Adrenal gland (tissue), 12 donors: ENCODE data around the gene PSMD13. TPM values are rescaled to one million over a fixed set of nuclear protein-coding genes. Genes with fewer than 3 reads are reported as not detected.

Experiments used
- DNase-seq, 7 donors: peaks; one replicate each; pipeline ENCODE4 v3.0.0-alpha.2; 2019 to 2020
- H3K27ac ChIP-seq, 5 donors: fragments of 200-600 bp; sonication (generic) in 4 of 5; 1 replicate in 3 of 5; 2 replicates in 2 of 5; pipeline versions ENCODE4 v1.5.1 to v1.8.0; 2016 to 2020; ENCODE audit warnings: mild to moderate bottlenecking in 1 of 5
- H3K27me3 ChIP-seq: fragments of 200-600 bp; 2 replicates; pipeline ENCODE4 v1.8.0; 2021
- H3K36me3 ChIP-seq, 2 donors: fragments of 200-600 bp; replicated peaks in 1 of 2; 1 replicate in 1 of 2; 2 replicates in 1 of 2; pipeline versions ENCODE4 v1.5.1 to v1.8.0; 2018 to 2022
- H3K4me1 ChIP-seq, 2 donors: fragments of 200-600 bp; replicated peaks in 1 of 2; 1 replicate in 1 of 2; 2 replicates in 1 of 2; pipeline versions ENCODE4 v1.5.1 to v1.8.0; 2018 to 2021
- H3K4me3 ChIP-seq, 4 donors: fragments of 200-600 bp; sonication (generic) in 3 of 4; one replicate each; pipeline ENCODE4 v1.5.1; 2016 to 2018
- H3K9me3 ChIP-seq, 3 donors: fragments of 200-600 bp; sonication (generic) in 1 of 3; replicated peaks in 1 of 3; 1 replicate in 2 of 3; 2 replicates in 1 of 3; pipeline versions ENCODE4 v1.5.1 to v1.8.0; 2016 to 2021
- CTCF ChIP-seq, 6 experiments: fragments of 450-650 bp in 4 of 6; fragments of 200-600 bp in 2 of 6; sonication (generic) in 1 of 6; IDR thresholded peaks; 1 replicate in 5 of 6; 2 replicates in 1 of 6; pipeline versions ENCODE4 v1.5.1 to v1.8.0; 2016 to 2021; ENCODE audit warnings: antibody characterized with exemption in 6 of 6, mild to moderate bottlenecking in 2 of 6, moderate library complexity in 1 of 6
- POLR2A ChIP-seq, 2 donors: fragments of 450-650 bp; IDR thresholded peaks; one replicate each; pipeline ENCODE4 v1.6.1; 2017; ENCODE audit warnings: antibody characterized with exemption in 2 of 2, mild to moderate bottlenecking in 2 of 2, moderate library complexity in 1 of 2
- WGBS, 4 donors: extraction: QIAGEN DNeasy Blood & Tissue Kit in 2 of 4; methylation state at CpG; one replicate each; pipeline versions ENCODE4 v1.1.5 to v1.1.7; 2013 to 2017; 5-methylcytosine and 5-hydroxymethylcytosine counted together
- intact Hi-C, 2 donors: fragments of 100-400 bp; cut with DNase I; formaldehyde crosslinking; loops; one replicate each; pipeline versions ENCODE4 v1.14.1 to v1.15.0; 2022 to 2023
- polyA plus RNA-seq, 3 donors: library from polyadenylated mRNA; stranded (reverse); fragments of 200-250 nt in 2 of 3; fragments of 350-450 nt in 1 of 3; fragmentation: Illumina TruSeq in 1 of 3; extraction: RNeasy Lipid Tissue Mini Kit (QIAGEN cat#74804) in 1 of 3; gene quantifications; one replicate each; pipeline ENCODE4 v1.2.3, GENCODE V29; 2013 to 2014
- total RNA-seq, 9 donors: library from RNA; depleted of rRNA in 4 of 9; stranded (reverse); fragments of >200 nt in 4 of 9; fragments of 120-200 nt in 1 of 9; fragmentation: NEBNext Ultra II Directional in 1 of 9; extraction: Animal tissue kit (Norgen Biotek cat#: 25700) in 1 of 9; gene quantifications; one replicate each; pipeline versions ENCODE4 v1.1.0 to v1.2.4, GENCODE V29; 2013 to 2023
- donor health status: healthy with polysubstance abuse.
- donor health status: Bipolar disorder and iron deficiency.
- donor health status: DM: yes; HTN: yes; CAD: no.
- donor health status: DM: no; HTN: no; CAD: no.
- donor health status: DM: no; HTN: no; CAD: no.
- donor health status: DM: yes; HTN: yes; CAD: no.

PSMD13 gene
- total and polyA plus RNA-seq, 12 donors = 62.2 to 174 (median 89.4) TPM

- no peak overlapping the region for H3K4me3 ChIP-seq
- peak in 1 of 7 donors; percentile 37 for DNase-seq
- H3K9me3 ChIP-seq = no peaks in the 10 kb centered on the region
- intact Hi-C loops = no loop called here
- H3K36me3 ChIP-seq = peaks cover 0 to 50% of the 10 kb centered on the region in 2 donors
- WGBS, 4 donors = 75 to 84% (median 79%) methylated on average over 13 of the region's 13 CpGs
- H3K27me3 ChIP-seq = no peaks in the 10 kb centered on the region
- no peak for TF ChIP-seq CTCF (IDR thresholded peaks at IDR 0.05)
- no peak for TF ChIP-seq POLR2A (IDR thresholded peaks at IDR 0.05)
- H3K27ac ChIP-seq = no peak overlapping the region
- no peaks in the 10 kb centered on the region for H3K4me1 ChIP-seq
Observed at GRCh38 chr11:253160-253885, 16.5 kb downstream of the PSMD13 start.

GRCh38 chr11:253886-254270, 17.1 kb downstream of the PSMD13 start:
- H3K36me3 ChIP-seq = peaks cover 0 to 44% of the 10 kb centered on the region in 2 donors
- TF ChIP-seq POLR2A (IDR thresholded peaks at IDR 0.05) (no peak), CTCF (IDR thresholded peaks at IDR 0.05) (no peak)
- H3K4me1 ChIP-seq = no peaks in the 10 kb centered on the region
- no peak overlapping the region for H3K4me3 ChIP-seq
- no peaks in the 10 kb centered on the region for H3K9me3 ChIP-seq
- H3K27ac ChIP-seq = no peak overlapping the region
- intact Hi-C loops = no loop called here
- no peaks in the 10 kb centered on the region for H3K27me3 ChIP-seq
- WGBS, 4 donors = 87 to 92% (median 89%) methylated on average over 5 of the region's 5 CpGs
- DNase-seq = no peak

- intact Hi-C loops = no loop called here
- 52 to 63% (median 57%) methylated on average over 3 of the region's 3 CpGs for WGBS, 4 donors
- TF ChIP-seq CTCF (IDR thresholded peaks at IDR 0.05) (no peak), POLR2A (IDR thresholded peaks at IDR 0.05) (no peak)
Observed at GRCh38 chr11:255176-255575, 18.4 kb downstream of the PSMD13 start.

GRCh38 chr11:255816-256215, 19.0 kb downstream of the PSMD13 start:
- H3K9me3 ChIP-seq = no peaks in the 10 kb centered on the region
- WGBS, 4 donors = 84 to 93% (median 87%) methylated on average over 2 of the region's 2 CpGs
- no peak for TF ChIP-seq POLR2A (IDR thresholded peaks at IDR 0.05)
- no peak for TF ChIP-seq CTCF (IDR thresholded peaks at IDR 0.05)
- H3K27ac ChIP-seq = no peak overlapping the region
- peaks cover 0 to 27% of the 10 kb centered on the region in 2 donors for H3K36me3 ChIP-seq
- H3K4me1 ChIP-seq = no peaks in the 10 kb centered on the region
- no peak overlapping the region for H3K4me3 ChIP-seq
- no peak for DNase-seq
- intact Hi-C loops = no loop called here
- no peaks in the 10 kb centered on the region for H3K27me3 ChIP-seq

More at GRCh38 chr11:255176-255575, 18.4 kb downstream of the PSMD13 start:
- Histone ChIP-seq H3K36me3 (peaks cover 0 to 34% of the 10 kb centered on the region in 2 donors), H3K27me3 (no peaks in the 10 kb centered on the region), H3K4me1 (no peaks in the 10 kb centered on the region), H3K4me3 (no peak overlapping the region), H3K9me3 (no peaks in the 10 kb centered on the region), H3K27ac (no peak overlapping the region)
- no peak for DNase-seq
